PC-3 (cell line): ENCODE data around the gene GAGE1. TPM values are rescaled to one million over a fixed set of nuclear protein-coding genes. Genes with fewer than 3 reads are reported as not detected.
"Not testable (repeated sequence)": the region's sequence is repeated elsewhere in the genome, so short reads cannot be mapped to it uniquely, and the experiment has no call there.

Source experiments
- ATAC-seq: fragments of 200-7000 bp; cut with Tn5 transposase; 2 replicates; pipeline ENCODE4 v1.9.1; 2020; ENCODE audit warnings: mild to moderate bottlenecking, moderate library complexity
- BruUV-seq: library from RNA; stranded (reverse); fragments of 400-500 nt; replicated peaks from 2 replicates; lab custom pipeline; 2021; lab: Mats Ljungman, UMichigan
- CTCF ChIA-PET: fragments of 300-600 bp; sonication (Branson Sonifier 250); formaldehyde crosslinking; loops from one replicate; lab custom pipeline; 2022; ENCODE audit warnings: antibody characterized with exemption; lab: Charles Lee
- POLR2A ChIA-PET: fragments of 300-600 bp; sonication (Branson Sonifier 250); formaldehyde crosslinking; loops from one replicate; lab custom pipeline; 2022; ENCODE audit warnings: antibody characterized with exemption; ENCODE audit not compliant: unreplicated experiment; lab: Charles Lee
- DNase-seq: peaks from one replicate; pipeline ENCODE4 v3.0.0-alpha.2; 2015
- H2AFZ ChIP-seq: fragments of 300-600 bp; sonication (generic); 2 replicates; pipeline ENCODE4 v1.6.0; 2016; ENCODE audit warnings: antibody characterized with exemption, low read length
- H3F3A ChIP-seq: fragments of 300-600 bp; sonication (generic); one replicate; pipeline ENCODE4 v1.6.0; 2017; ENCODE audit warnings: antibody characterized with exemption, low read length, control low read depth, mild to moderate bottlenecking; ENCODE audit not compliant: unreplicated experiment
- H3K27ac ChIP-seq: fragments of 300-600 bp; sonication (generic); 2 replicates; pipeline ENCODE4 v1.5.1; 2016; ENCODE audit warnings: mild to moderate bottlenecking, low read length
- H3K27me3 ChIP-seq: fragments of 300-600 bp; sonication (generic); 2 replicates; pipeline ENCODE4 v1.6.1; 2016; ENCODE audit warnings: low read length, mixed read lengths
- H3K36me3 ChIP-seq: fragments of 300-600 bp; sonication (generic); 2 replicates; pipeline ENCODE4 v1.6.1; 2016; ENCODE audit warnings: low read depth, mixed run types, low read length, mixed read lengths
- H3K4me1 ChIP-seq: fragments of 300-600 bp; sonication (generic); 2 replicates; pipeline ENCODE4 v1.5.1; 2016; ENCODE audit warnings: low read length; ENCODE audit not compliant: insufficient read depth
- H3K4me2 ChIP-seq: fragments of 300-600 bp; sonication (generic); 2 replicates; pipeline ENCODE4 v1.6.0; 2016; ENCODE audit warnings: low read length
- H3K4me3 ChIP-seq: fragments of 300-600 bp; sonication (generic); 2 replicates; pipeline ENCODE4 v1.5.1; 2016; ENCODE audit warnings: mild to moderate bottlenecking, low read length, mixed read lengths
- H3K79me2 ChIP-seq: fragments of 300-600 bp; sonication (generic); 2 replicates; pipeline ENCODE4 v1.6.1; 2017; ENCODE audit warnings: low read length, mixed read lengths
- H3K9ac ChIP-seq: fragments of 300-600 bp; sonication (generic); 2 replicates; pipeline ENCODE4 v1.6.0; 2016; ENCODE audit warnings: mild to moderate bottlenecking, low read length
- H3K9me2 ChIP-seq: fragments of 300-600 bp; sonication (generic); replicated peaks from 2 replicates; pipeline ENCODE4 v1.6.1; 2016; ENCODE audit warnings: mixed run types, low read length, mixed read lengths
- H3K9me3 ChIP-seq: fragments of 300-600 bp; sonication (generic); 2 replicates; pipeline ENCODE4 v1.6.1; 2016; ENCODE audit warnings: low read length, mixed read lengths
- H4K20me1 ChIP-seq: fragments of 300-600 bp; sonication (generic); 2 replicates; pipeline ENCODE4 v1.6.1; 2016; ENCODE audit warnings: low read length, mixed read lengths
- intact Hi-C: fragments of 100-400 bp; cut with micrococcal nuclease; formaldehyde crosslinking; loops from 2 replicates; pipeline ENCODE4 v1.9.0; 2023
- total RNA-seq: library from RNA; depleted of rRNA; stranded (reverse); fragments of >200 nt; gene quantifications from 2 replicates; pipeline ENCODE4 v1.2.3, GENCODE V29; 2014

GAGE1 gene
- total RNA-seq, 1 experiment from 2014 or later: not detected

- ATAC-seq, H4K20me1 ChIP-seq, H3K79me2 ChIP-seq, intact Hi-C loops, H3F3A ChIP-seq, H2AFZ ChIP-seq, H3K27ac ChIP-seq, H3K4me1 ChIP-seq, H3K9ac ChIP-seq, H3K9me2 ChIP-seq, H3K4me3 ChIP-seq, H3K9me3 ChIP-seq, CTCF ChIA-PET, H3K4me2 ChIP-seq, DNase-seq, H3K36me3 ChIP-seq, BruUV-seq, POLR2A ChIA-PET, H3K27me3 ChIP-seq: not testable (repeated sequence)
Measured at GRCh38 chrX:49579649-49580048, 19.2 kb upstream of the GAGE1 start, which contains the start of gene GAGE12H. Gene GAGE12H, plus strand, starts transcription at chrX:49579949. Its CDS starts 1,155 bp downstream, at chrX:49581104.

- H2AFZ ChIP-seq, H3K4me2 ChIP-seq, H3K27me3 ChIP-seq, DNase-seq, H3K4me1 ChIP-seq, H3K9me2 ChIP-seq, H3K27ac ChIP-seq, H3K79me2 ChIP-seq, CTCF ChIA-PET, ATAC-seq, H3K4me3 ChIP-seq, H3K9ac ChIP-seq, H3K36me3 ChIP-seq, H3K9me3 ChIP-seq, BruUV-seq, H4K20me1 ChIP-seq, POLR2A ChIA-PET, H3F3A ChIP-seq, intact Hi-C loops: not testable (repeated sequence)
Measured at GRCh38 chrX:49589196-49589595, 9.6 kb upstream of the GAGE1 start, which contains the start of gene GAGE2A. Gene GAGE2A, plus strand, starts transcription at chrX:49589496. Its CDS starts 1,155 bp downstream, at chrX:49590651.

DNA sequence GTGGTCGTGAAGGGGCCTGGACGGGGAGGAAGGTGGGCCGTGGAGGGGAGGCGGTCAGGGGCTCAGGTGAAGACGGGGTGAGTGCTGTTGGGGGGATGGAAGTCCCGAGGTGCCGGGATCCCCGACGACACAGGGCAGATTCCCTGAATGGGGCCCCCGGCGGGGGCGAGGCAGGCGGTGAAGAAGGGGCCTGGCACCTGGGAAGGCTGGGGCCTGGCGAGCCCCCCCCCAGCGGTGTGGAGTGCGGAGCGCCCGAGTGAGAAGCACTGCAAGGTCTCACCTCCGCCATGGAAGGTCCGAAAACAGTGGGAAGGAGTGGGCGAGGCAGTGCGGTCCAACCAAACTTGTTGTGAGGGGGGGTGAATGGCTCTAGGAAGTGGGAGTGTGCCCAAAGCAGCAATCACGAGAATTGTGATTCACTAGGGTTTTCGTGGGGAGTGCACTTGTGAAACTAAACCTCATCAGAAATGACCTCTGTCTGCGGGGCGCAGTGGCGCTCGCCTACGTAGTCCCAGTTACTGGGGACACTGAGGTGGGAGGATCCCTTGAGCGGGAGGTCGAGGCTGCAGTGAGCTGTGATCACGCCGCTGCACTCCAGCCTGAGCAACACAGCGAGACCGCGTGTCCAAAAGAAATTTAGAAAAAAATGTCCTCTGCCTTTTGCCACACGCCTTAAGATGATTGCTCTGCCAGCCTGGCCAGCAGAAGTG, 8.9 kb upstream of the GAGE1 start:
- H4K20me1 ChIP-seq, intact Hi-C loops, H3K27ac ChIP-seq, H3K4me2 ChIP-seq, H3K27me3 ChIP-seq, H3K4me1 ChIP-seq, H3K36me3 ChIP-seq, H3K4me3 ChIP-seq, ATAC-seq, H3K9me3 ChIP-seq, H3K9ac ChIP-seq, H3F3A ChIP-seq, DNase-seq, H2AFZ ChIP-seq, BruUV-seq, H3K9me2 ChIP-seq, CTCF ChIA-PET, POLR2A ChIA-PET, H3K79me2 ChIP-seq: not testable (repeated sequence)

- H3K36me3 ChIP-seq, H3K9ac ChIP-seq, H3K79me2 ChIP-seq, DNase-seq, CTCF ChIA-PET, H3K9me3 ChIP-seq, H3F3A ChIP-seq, H3K27me3 ChIP-seq, H4K20me1 ChIP-seq, POLR2A ChIA-PET, H3K4me2 ChIP-seq, intact Hi-C loops, BruUV-seq, ATAC-seq, H3K27ac ChIP-seq, H3K4me3 ChIP-seq, H3K9me2 ChIP-seq, H3K4me1 ChIP-seq, H2AFZ ChIP-seq: not testable (repeated sequence)
Measured at GRCh38 chrX:49590488-49590887, 8.3 kb upstream of the GAGE1 start.
